Head of caudate nucleus (tissue), 42 donors: ENCODE results near the gene FAM210A.

Source experiments
- DNase-seq, 42 donors: peaks; one replicate each; pipeline versions ENCODE4 v3.0.0 to v3.0.0-alpha.2; 2020 to 2021; ENCODE audit warnings: mixed read lengths in 7 of 42
- intact Hi-C: fragments of 100-400 bp; cut with DNase I; formaldehyde crosslinking; loops from one replicate; pipeline ENCODE4 v1.15.0; 2022

The FAM210A gene

DNA sequence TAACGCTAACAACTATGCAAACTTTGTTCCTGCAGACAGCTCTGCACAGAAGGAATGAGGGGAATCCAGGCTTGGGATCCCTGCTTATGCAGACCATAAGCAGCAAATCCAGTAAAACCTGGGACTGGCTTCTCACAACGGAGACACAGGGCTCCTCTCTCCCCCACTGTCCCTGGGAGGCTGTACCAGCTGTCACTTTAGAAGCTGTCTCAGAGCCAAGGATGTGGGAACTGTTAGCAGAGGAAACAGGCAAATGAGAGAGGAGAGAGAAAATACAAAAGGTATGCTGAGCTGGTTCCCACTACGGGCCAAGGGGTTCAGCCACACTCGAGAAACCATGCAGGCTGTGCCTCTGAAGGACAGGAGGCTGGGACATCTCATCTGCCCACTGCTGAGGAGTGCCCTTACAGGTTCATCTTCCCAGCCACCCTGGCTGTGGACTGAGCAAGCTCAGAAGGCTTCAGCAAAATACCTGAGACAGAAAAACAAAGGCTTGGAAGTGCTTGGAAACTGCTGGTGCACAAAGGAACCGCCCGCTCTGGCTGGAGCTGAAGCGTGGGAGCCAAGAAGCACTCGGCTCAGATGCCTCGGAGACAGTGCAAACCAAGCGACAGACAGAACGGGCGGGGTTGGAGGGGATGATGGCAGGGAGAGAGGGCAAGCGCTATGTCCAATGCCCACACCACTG, 72.5 kb downstream of the FAM210A start:
- intact Hi-C loops = no loop called here
- DNase-seq = peak in 36 of 42 donors; percentile 29 to 83 (median 59)

- intact Hi-C loops = no loop called here
- peak in 3 of 42 donors; percentile 28 to 59 (median 52) for DNase-seq
Observed at GRCh38 chr18:13649397-13650390, 76.7 kb downstream of the FAM210A start.

DNA sequence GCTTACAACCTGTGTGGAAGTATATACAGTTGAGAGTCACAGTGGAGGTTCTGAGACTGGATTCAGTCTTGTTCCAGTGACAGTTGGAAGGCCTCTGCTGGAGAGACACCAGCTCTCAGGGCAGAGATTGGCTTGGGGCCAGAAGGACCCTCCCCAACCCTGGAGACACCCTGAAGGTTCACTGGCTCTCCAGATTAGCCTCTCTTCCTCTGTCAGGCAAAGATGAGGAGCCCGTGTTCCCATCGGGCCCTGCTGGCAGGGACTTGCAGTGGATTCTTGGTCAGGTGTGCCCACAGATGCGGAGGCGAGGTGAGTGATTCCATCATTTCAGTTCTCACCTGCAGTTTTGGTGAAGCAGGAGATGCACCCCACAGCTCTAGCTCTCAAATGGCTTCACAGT, 78.6 kb downstream of the FAM210A start:
- intact Hi-C loops = no loop called here
- DNase-seq = peak in 2 of 42 donors; percentile 36 to 45

GRCh38 chr18:13646633-13647032, 79.7 kb downstream of the FAM210A start:
- peak in 2 of 42 donors; percentile 39 to 45 for DNase-seq
- intact Hi-C loops = no loop called here

DNA sequence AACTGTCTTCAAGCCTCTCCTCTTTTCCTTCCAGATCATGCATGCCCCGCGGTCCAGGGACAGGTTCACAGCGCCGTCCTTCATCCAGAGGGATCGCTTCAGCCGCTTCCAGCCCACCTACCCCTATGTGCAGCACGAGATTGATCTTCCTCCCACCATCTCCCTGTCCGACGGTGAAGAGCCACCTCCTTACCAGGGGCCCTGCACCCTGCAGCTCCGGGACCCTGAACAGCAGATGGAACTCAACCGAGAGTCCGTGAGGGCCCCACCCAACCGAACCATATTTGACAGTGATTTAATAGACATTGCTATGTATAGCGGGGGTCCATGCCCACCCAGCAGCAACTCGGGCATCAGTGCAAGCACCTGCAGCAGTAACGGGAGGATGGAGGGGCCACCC, 81.3 kb downstream of the FAM210A start:
- intact Hi-C loops = no loop called here

DNA sequence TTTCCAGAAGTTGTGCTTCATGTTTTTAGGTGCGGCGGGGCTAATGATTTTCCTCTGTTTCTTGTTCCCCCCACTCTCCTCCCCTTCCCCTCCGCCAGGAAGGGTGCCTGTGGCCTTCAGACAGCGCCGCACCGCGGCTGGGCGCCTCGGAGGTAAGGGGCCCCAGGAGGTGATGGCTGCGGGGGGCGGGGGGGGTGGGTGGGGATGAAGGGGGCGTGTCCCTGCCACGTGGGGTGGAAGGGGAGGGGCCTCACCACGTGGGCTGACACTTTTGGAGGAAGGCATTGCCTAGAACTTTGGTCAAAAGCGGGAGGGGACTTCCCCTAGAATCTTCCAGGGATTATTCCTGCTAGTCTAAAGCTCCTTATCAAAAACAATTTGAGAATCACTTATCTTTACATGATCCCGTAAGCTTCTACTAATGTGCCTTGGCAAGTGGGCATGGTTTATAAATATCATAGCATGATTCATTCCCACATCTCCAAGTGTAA, 83.1 kb downstream of the FAM210A start:
- intact Hi-C loops = no loop called here
- DNase-seq = peak in 3 of 42 donors; percentile 2 to 45 (median 6)

More for the DNA sequence above, 81.3 kb downstream of the FAM210A start:
- DNase-seq = peak in 1 of 42 donors; percentile 3

- intact Hi-C loops = no loop called here
- peak in 2 of 42 donors; percentile 2 to 29 for DNase-seq
Observed at GRCh38 chr18:13642440-13642827, 83.9 kb downstream of the FAM210A start.

DNA sequence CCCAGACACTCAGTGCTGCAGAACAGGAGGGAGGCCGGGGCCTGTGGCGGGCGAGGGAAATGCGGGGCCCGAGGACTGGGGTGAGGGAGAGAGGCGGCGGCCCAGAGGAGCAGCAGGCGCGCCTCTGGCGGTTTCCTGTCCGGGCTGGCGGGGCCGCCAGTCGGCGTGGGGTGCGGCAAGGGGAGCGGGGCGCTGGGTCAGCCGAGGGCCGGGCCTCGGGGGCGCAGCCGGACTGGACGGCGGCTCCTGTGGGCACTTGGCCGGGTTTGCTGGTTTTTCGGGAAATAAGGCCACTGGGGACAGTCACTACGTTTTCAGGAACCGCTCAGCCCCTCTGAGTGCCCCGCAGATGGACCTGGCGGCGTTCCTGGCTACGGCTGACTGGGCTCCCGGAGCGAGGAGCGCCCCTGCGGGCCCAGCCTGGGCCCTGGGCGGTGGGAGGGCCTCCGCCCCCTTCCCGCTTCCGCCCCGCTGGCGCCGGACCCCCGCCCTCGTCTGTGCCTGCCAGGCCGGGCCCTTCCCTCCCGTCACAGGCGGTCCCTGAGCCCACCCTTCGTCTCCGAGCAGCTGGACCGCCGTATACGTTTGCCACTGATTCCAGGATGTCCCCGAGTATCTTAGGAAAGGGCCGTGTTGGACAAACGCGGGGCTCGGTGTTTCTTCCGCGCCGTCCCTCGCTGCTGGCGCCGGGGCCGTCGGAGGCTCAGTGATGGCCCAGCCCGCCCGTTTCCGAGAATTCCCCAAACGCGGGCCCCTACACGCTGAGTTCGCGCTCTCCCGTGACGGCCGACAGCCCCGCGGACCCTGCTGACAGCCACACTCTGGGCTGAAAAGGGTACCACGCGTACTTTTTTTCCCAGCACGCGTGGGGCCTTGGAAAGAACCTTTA, 84.6 kb downstream of the FAM210A start:
- intact Hi-C loops = no loop called here
- DNase-seq = peak in 5 of 42 donors; percentile 11 to 55 (median 36)

- intact Hi-C loops = no loop called here
- peak in 5 of 42 donors; percentile 1 to 43 (median 14) for DNase-seq
Observed at GRCh38 chr18:13640266-13640860, 86.0 kb downstream of the FAM210A start.

- intact Hi-C loops = loop anchor here (10.0 kb wide), 2 partner anchors 86 to 424 kb away; partner anchors contain the start of genes FAM210A, LDLRAD4 and RNMT
Observed at GRCh38 chr18:13638719-13639595, 87.4 kb downstream of the FAM210A start.

GRCh38 chr18:13635046-13635445, 91.3 kb downstream of the FAM210A start:
- peak in 22 of 42 donors; percentile 61 to 88 (median 73) for DNase-seq
- intact Hi-C loops = loop anchor here (10.0 kb wide), 2 partner anchors 90 to 420 kb away; partner anchors contain the start of genes FAM210A, LDLRAD4 and RNMT

More at GRCh38 chr18:13638719-13639595, 87.4 kb downstream of the FAM210A start:
- peak in 13 of 42 donors; percentile 9 to 76 (median 49) for DNase-seq

GRCh38 chr18:13633700-13634099, 92.7 kb downstream of the FAM210A start:
- peak in 9 of 42 donors; percentile 3 to 41 (median 15) for DNase-seq
- intact Hi-C loops = loop anchor here (5.0 to 10.0 kb wide), 3 partner anchors 76 to 419 kb away; partner anchors contain the start of genes FAM210A, LDLRAD4 and RNMT

DNA sequence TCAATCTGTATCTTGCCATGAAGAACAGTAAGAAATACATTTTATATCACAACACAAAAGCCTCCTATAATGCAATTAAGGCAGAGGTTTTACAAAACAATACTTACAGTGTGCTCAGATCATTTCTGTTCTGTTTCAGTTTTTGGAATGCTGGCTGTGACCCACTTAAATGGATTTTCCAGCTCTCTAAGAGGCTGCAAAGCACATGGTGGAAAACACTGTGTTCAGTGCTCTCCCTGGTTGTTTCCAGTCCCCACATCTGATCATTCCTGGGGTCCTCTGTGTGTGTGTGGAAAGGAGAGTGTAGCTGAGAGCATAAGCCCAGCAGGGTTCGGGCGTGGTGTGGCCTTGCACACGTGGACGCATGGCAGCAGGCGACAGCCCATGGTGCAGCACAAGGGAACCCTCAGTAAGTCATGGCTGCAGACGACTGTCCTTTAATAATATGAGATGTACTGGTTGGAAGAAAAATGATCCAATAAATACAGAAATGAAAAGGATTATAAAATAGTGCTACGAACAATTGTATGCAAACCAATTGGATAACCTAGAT, 95.6 kb downstream of the FAM210A start:
- DNase-seq = peak in 12 of 42 donors; percentile 2 to 50 (median 8)
- intact Hi-C loops = loop anchor here (5.0 to 10.0 kb wide), 3 partner anchors 73 to 416 kb away; partner anchors contain the start of genes FAM210A, LDLRAD4 and RNMT

DNA sequence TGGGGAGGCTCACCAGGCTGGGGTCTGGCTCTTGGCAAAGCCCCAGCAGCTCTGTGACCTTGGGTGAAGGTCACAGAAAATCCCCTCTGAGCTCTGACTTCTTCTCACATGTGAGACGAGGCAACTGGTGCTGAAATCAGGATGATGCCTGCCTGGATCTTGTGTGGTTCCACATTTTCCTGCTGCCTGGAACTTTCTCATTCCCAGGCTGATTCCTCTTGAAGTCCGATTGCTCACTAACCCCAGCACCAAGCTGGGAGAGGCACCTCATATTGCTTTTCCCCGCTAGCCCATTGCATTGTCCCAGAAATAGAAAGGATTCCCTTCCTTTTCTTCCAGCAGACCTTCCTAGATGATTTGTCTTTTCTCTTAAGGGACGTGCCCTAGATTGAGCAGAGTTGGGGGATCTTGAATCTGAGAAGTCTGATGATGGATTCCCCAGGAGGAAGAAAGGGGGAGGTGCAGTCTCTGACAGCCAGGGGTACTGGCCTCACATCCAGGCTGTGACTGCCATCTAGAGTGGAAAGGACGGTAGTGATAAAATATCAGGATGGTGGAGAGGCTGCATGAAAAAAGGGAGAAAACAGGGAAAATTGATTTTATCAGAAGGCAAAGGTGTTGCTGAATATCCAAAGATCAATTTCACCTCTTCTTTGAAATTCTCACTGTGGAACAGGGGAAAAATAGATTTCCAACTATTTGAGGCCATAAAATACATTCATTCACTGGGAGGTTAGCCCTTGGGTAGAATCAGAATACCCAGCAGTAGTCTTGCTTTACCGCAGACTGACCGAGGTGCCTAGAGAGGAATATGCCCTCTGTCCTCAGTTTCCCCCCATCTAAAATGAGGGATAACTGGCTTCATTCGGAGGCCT, 96.3 kb downstream of the FAM210A start:
- DNase-seq = peak in 35 of 42 donors; percentile 63 to 93 (median 82)
- intact Hi-C loops = loop anchor here (5.0 to 10.0 kb wide), 4 partner anchors 73 to 415 kb away; partner anchors contain the start of genes FAM210A, LDLRAD4 and RNMT

- intact Hi-C loops = loop anchor here (5.0 kb wide), 1 partner anchor 396 kb away; no protein-coding TSS in a partner anchor
- DNase-seq = peak in 11 of 42 donors; percentile 7 to 58 (median 23)
Observed at GRCh38 chr18:13628211-13628610, 98.1 kb downstream of the FAM210A start.
